Measurements from ENCODE around the gene MTR.

MTR gene

GRCh38 chr1:236751385-236751784, 43.7 kb upstream of the MTR start:
- no peaks in the 10 kb centered on the region for H3K9me3 ChIP-seq
- TF ChIP-seq, protein P1, sequence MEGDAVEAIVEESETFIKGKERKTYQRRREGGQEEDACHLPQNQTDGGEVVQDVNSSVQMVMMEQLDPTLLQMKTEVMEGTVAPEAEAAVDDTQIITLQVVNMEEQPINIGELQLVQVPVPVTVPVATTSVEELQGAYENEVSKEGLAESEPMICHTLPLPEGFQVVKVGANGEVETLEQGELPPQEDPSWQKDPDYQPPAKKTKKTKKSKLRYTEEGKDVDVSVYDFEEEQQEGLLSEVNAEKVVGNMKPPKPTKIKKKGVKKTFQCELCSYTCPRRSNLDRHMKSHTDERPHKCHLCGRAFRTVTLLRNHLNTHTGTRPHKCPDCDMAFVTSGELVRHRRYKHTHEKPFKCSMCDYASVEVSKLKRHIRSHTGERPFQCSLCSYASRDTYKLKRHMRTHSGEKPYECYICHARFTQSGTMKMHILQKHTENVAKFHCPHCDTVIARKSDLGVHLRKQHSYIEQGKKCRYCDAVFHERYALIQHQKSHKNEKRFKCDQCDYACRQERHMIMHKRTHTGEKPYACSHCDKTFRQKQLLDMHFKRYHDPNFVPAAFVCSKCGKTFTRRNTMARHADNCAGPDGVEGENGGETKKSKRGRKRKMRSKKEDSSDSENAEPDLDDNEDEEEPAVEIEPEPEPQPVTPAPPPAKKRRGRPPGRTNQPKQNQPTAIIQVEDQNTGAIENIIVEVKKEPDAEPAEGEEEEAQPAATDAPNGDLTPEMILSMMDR (IDR thresholded peaks at IDR 0.05), result no peak
- H3K4me3 ChIP-seq (ENCODE audit: low read depth in 1 of 2, low read length in 1 of 2), result no peak overlapping the region
- H3K27ac ChIP-seq, result no peak overlapping the region
- no peaks in the 10 kb centered on the region for H3K36me3 ChIP-seq
- peaks cover 9% of the 10 kb centered on the region for H3K27me3 ChIP-seq
- no peaks in the 10 kb centered on the region for H3K4me1 ChIP-seq (ENCODE audit: control insufficient read depth in 1 of 2, insufficient read depth in 1 of 2, low read depth in 1 of 2, low read length in 1 of 2)

- Histone ChIP-seq H3K36me3 (no peaks in the 10 kb centered on the region), H3K4me3 (ENCODE audit: low read depth in 1 of 2, low read length in 1 of 2) (no peak overlapping the region), H3K9me3 (no peaks in the 10 kb centered on the region), H3K27me3 (peaks cover 9% of the 10 kb centered on the region), H3K4me1 (ENCODE audit: control insufficient read depth in 1 of 2, insufficient read depth in 1 of 2, low read depth in 1 of 2, low read length in 1 of 2) (no peaks in the 10 kb centered on the region), H3K27ac (no peak overlapping the region)
- TF ChIP-seq, protein P1 (IDR thresholded peaks at IDR 0.05), result no peak
Observed at GRCh38 chr1:236751935-236752334, 43.2 kb upstream of the MTR start.

DNA sequence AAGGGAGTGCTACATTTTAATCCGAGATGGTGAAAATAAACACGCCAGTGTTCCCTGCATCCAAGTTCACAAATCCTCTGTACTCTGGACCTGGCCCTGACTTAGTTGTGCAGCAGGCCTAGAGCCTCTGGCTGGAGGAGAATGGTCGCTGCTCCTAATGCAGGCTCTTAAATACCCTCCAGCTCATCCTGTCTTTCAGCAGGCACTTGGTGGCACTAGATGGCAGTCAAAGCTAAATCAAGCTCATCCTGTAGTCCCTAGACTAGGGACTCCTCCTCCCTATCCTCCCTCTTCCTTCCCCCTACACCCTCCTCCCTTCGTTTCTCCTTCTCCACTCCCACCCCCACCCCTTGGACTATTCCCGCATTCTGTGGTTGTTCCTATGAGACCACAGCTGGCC, 41.6 kb upstream of the MTR start:
- Histone ChIP-seq H3K27ac (no peak overlapping the region), H3K36me3 (no peaks in the 10 kb centered on the region), H3K27me3 (peaks cover 4% of the 10 kb centered on the region), H3K4me3 (ENCODE audit: low read depth in 1 of 2, low read length in 1 of 2) (no peak overlapping the region), H3K9me3 (no peaks in the 10 kb centered on the region), H3K4me1 (ENCODE audit: control insufficient read depth in 1 of 2, insufficient read depth in 1 of 2, low read depth in 1 of 2, low read length in 1 of 2) (no peaks in the 10 kb centered on the region)
- TF ChIP-seq, protein P1 (IDR thresholded peaks at IDR 0.05), result no peak

DNA sequence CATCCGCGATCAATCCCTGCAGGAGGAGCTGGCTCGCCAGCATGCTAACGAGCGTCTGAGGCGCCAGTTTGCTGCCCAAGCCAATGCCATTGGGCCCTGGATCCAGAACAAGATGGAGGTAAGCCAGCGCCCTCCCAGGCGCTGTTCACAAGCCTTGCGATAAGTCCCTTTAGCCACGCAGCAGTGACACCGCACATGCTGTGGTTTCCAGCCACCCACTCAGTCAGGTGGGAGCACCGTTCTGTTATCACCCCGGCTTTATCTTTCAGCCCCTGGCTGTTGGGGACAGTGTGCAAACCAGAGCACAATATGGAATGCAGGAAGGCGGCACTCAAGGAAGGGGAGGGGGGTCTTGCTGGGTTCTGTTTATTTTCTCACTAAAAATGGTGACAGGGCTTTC, 41.1 kb upstream of the MTR start:
- TF ChIP-seq, protein P1 (IDR thresholded peaks at IDR 0.05), result no peak
- Histone ChIP-seq H3K36me3 (no peaks in the 10 kb centered on the region), H3K4me3 (ENCODE audit: low read depth in 1 of 2, low read length in 1 of 2) (no peak overlapping the region), H3K27ac (no peak overlapping the region), H3K4me1 (ENCODE audit: control insufficient read depth in 1 of 2, insufficient read depth in 1 of 2, low read depth in 1 of 2, low read length in 1 of 2) (no peaks in the 10 kb centered on the region), H3K27me3 (no peaks in the 10 kb centered on the region), H3K9me3 (no peaks in the 10 kb centered on the region)

DNA sequence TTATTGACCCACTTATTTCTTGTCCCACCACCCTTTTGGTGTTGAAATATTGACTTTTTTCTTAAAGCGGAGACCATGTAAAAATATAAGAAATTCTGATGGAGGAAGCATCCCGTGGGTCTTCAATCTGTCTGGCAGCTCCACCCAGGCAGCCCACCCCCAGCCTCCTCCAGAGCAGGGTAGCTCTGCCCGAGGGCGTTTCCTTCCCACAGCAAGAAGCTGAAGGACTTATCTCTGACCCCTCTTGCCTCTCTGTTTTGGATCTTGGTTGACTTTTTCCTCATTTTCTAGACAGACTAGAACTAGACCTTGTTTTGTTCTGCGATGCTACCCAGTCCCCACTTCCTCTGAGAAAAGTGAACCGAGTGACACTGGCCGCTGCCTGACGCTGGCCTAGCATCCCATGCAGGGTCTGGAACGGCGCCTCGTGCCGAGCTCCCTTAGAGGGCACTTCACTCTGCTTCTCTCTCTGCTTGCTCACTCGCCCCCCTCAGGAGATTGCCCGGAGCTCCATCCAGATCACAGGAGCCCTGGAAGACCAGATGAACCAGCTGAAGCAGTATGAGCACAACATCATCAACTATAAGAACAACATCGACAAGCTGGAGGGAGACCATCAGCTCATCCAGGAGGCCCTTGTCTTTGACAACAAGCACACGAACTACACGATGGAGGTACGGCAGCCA, 40.4 kb upstream of the MTR start:
- TF ChIP-seq, protein P1 (IDR thresholded peaks at IDR 0.05), result no peak
- Histone ChIP-seq H3K36me3 (no peaks in the 10 kb centered on the region), H3K27me3 (no peaks in the 10 kb centered on the region), H3K4me3 (ENCODE audit: low read depth in 1 of 2, low read length in 1 of 2) (no peak overlapping the region), H3K4me1 (ENCODE audit: control insufficient read depth in 1 of 2, insufficient read depth in 1 of 2, low read depth in 1 of 2, low read length in 1 of 2) (no peaks in the 10 kb centered on the region), H3K9me3 (no peaks in the 10 kb centered on the region), H3K27ac (no peak overlapping the region)

Data from neutrophil (primary cell).